ENCODE data around the gene MYBBP1A.

DNA sequence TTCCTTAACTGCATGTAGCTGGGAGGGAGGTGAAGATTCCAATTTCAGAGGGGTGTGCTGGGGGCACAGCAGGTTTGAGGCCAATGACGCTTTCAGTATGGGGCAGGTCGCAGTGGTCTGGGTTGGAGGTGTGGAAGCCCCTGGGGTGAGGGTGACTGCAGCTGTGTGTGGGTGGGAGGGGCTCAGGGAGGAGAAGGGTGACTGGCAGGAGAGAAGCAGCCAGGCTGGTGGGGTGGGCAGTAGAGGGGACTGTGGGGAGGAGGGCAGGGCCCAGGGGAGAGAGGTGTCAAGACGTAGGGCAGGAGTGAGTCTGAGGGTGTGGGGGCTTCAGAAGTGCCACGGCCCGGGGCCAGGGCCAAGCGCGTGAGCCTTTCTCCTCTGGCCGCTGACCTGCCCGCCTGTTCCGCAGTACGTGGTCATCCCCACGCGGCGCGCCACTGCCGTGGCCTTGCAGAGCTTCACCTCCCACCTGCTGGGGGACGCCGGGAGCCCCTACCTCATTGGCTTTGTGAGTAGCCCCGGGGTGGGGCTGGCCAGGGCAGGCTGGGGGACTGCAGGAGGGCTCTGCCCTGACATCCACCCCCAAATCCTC is 19.4 kb downstream of the MYBBP1A start:
- TF ChIP-seq, protein P1, sequence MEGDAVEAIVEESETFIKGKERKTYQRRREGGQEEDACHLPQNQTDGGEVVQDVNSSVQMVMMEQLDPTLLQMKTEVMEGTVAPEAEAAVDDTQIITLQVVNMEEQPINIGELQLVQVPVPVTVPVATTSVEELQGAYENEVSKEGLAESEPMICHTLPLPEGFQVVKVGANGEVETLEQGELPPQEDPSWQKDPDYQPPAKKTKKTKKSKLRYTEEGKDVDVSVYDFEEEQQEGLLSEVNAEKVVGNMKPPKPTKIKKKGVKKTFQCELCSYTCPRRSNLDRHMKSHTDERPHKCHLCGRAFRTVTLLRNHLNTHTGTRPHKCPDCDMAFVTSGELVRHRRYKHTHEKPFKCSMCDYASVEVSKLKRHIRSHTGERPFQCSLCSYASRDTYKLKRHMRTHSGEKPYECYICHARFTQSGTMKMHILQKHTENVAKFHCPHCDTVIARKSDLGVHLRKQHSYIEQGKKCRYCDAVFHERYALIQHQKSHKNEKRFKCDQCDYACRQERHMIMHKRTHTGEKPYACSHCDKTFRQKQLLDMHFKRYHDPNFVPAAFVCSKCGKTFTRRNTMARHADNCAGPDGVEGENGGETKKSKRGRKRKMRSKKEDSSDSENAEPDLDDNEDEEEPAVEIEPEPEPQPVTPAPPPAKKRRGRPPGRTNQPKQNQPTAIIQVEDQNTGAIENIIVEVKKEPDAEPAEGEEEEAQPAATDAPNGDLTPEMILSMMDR (conservative IDR thresholded peaks at IDR 0.05; ENCODE audit: low read depth, low read length) = no peak
- no peak for TF ChIP-seq EZH2phosphoT487 (IDR thresholded peaks at IDR 0.05; ENCODE audit: borderline replicate concordance, low read length)
